Activated gamma-delta T cell treated with anti-CD3 and anti-CD28 coated beads, Interleukin-2, amount 50 U/mL, for 16 hours (primary cell): ENCODE data around the gene PRIMPOL.
A peak's percentile ranks its signal among the peaks of the same experiment; 100 is the strongest.
"Not testable (repeated sequence)": the region's sequence is repeated elsewhere in the genome, so short reads cannot be mapped to it uniquely, and the experiment has no call there.

ENCODE experiments used
- DNase-seq: peaks from one replicate; pipeline ENCODE4 v3.0.0-alpha.2; 2020; ENCODE audit warnings: low read depth

Gene PRIMPOL

GRCh38 chr4:184649026-184649970, at the start of gene PRIMPOL, which contains the start of gene CASP3:
Gene PRIMPOL (plus strand): TSS chr4:184649738. CDS start chr4:184657141, 7,403 bp downstream.
Gene CASP3 (minus strand): TSS chr4:184649447. CDS start chr4:184638453, 10,994 bp downstream.
- DNase-seq, result peak; percentile 91

DNA sequence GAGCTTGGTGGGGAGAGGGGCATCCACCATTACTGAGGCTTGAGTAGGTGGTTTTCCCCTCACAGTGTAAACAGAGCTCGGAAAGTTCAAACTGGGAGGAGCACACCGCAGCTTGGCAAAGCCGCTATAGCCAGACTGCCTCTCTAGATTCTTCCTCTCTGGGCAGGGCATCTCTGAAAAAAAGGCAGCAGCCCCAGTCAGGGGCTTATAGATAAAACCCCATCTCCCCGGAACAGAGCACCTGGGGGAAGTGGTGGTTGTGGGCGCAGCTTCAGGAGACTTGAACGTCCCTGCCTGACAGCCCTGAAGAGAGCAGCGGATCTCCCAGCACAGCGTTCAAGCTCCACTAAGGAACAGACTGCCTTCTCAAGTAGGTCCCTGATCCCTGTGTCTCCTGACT, 48.6 kb upstream of the PRIMPOL start:
- not testable (repeated sequence) for DNase-seq

- DNase-seq, result not testable (repeated sequence)
These were observed 46.7 kb upstream of the PRIMPOL start for GRCh38 chr4:184602857-184603256.

GRCh38 chr4:184607429-184607828, 42.1 kb upstream of the PRIMPOL start:
- DNase-seq, result not testable (repeated sequence)

DNA sequence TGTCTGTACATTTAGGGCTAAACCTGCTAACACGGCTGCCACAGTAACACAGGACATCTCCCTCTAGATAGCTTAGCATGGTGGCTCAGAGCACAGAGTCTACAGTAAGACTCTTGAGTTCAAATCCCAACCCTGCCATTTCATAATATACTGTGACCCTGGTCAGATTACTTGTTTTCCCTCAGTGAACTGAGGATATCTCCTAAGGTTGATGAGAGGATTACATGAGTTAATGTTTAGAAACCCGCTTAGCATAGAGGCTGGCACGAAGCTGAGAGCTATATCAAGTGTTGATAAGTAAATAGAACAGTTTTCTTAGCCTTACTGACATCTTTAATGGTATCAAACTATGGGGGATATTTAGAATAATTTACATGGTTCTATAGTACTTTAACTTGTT, 37.5 kb upstream of the PRIMPOL start:
- DNase-seq, result no peak

DNA sequence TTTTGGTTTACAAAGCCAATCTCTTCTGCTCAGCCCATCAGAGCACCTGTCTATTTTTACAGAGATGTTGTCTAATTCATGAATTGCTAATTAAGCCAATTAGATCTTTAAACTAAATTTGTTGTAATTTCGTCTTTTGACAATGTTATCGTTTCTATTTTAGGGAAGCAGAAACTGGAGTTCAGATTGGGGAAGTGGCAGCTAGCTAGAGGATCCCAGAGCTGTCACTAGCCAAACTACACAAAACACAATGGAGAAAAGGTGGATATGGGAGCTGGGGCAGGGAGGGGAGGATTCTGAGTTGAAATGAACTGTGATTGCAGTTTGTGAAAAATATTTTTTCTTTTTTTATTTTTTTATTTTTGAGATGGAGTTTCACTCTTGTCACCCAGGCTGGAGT, 36.1 kb upstream of the PRIMPOL start:
- DNase-seq, result no peak

GRCh38 chr4:184614509-184614908, 35.0 kb upstream of the PRIMPOL start:
- DNase-seq, result no peak

GRCh38 chr4:184616168-184616567, 33.4 kb upstream of the PRIMPOL start:
- DNase-seq, result not testable (repeated sequence)

- DNase-seq, result no peak
These were observed 32.6 kb upstream of the PRIMPOL start for GRCh38 chr4:184616633-184617551.

GRCh38 chr4:184617600-184618196, 31.8 kb upstream of the PRIMPOL start:
- DNase-seq, result no peak

- no peak for DNase-seq
These were observed 29.2 kb upstream of the PRIMPOL start for GRCh38 chr4:184620212-184620867.

DNA sequence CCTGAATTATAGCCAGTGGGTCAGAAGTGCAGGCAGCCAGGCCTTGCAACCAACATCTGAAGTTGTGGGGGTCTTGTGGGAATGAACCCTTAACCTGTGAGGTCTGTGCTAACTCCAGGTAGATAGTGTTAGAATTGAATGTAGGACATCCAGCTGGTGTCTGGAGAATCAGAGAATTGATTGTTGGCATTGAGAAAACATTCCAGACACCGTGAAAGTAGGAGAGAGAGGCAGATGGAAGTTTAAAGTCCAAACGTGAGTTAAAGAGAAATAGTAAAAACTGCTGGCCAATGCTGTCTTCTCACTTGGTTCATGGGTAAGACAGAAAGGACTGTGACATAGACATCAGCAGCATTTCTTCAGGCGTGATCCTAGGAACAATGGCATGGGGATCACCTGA, 28.0 kb upstream of the PRIMPOL start:
- no peak for DNase-seq

DNA sequence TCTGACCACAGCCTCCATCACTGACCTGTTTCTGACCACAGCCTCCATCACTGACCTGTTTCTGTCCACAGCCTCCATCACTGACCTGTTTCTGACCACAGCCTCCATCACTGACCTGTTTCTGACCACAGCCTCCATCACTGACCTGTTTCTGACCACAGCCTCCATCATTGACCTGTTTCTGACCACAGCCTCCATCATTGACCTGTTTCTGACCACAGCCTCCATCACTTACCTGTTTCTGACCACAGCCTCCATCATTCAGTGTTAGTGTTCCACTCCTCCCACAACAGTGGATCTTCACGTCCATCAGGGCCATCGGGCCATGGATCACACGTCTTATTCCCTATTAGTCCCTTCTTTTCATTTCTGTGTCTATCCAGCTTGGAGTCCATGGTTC, 25.0 kb upstream of the PRIMPOL start:
- not testable (repeated sequence) for DNase-seq

GRCh38 chr4:184624972-184625554, 24.5 kb upstream of the PRIMPOL start:
- DNase-seq, result no peak

GRCh38 chr4:184625783-184626596, 23.5 kb upstream of the PRIMPOL start:
- DNase-seq, result not testable (repeated sequence)

- DNase-seq, result no peak
These were observed 21.4 kb upstream of the PRIMPOL start for GRCh38 chr4:184628103-184628502.

DNA sequence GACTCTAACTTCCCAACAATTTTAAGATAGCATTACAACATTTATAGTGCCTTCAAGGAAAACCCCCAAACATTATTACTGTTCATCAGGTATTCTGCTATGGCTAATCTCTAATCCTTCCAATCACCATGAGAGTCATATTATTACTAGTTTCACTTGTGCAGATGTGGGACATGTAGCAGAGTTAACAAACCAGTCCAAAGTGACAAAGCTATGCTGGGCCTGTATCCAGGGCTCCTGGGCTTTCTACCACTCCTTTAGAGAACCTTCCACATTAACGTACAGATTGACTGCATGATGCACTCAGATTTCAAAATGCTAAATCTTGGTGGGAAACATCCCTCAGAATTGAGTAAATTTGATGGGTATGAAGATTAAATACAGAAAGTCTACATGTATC, 16.7 kb upstream of the PRIMPOL start:
- no peak for DNase-seq

DNA sequence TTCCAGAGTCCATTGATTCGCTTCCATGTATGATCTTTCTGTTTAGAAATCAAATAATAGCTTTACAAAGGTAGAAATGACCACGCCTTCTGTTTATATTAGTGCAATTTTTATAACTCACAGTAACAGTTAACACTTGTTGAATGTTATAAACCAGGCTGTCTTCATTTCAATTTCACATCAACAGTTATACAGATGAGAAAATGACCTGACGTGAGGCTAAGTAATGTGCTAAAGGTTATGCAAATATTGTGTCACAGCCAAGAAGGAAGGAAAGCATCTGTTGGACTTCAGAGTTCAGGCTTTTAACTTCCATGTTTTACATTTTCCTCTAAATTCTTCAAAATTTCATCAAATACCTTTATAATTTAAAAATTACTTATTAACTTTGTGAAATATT, 14.2 kb upstream of the PRIMPOL start:
- DNase-seq, result no peak

DNA sequence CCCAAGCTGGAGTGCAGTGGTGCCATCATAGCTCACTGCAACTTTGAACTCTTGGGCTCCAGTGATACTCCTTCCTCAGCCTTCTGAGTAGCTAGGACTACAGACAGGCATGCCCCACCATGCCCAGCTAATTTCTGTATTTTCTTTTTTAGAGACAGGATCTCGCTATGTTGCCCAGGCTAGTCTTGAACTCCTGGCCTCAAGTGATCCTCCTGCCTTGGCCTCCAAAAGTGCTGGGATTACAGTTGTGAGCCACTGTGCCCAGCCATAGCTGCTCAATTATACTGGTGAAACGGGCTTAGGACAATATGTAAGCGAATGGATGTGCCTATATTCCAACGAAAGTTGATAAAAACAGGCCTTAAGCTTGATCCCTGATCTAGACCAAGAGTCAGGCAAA, 13.4 kb upstream of the PRIMPOL start:
- no peak for DNase-seq

- DNase-seq, result no peak
These were observed 12.6 kb upstream of the PRIMPOL start for GRCh38 chr4:184636897-184637296.
